Smooth muscle cell (in vitro differentiated cells): ENCODE data around the gene GKN2. TPM values are rescaled to one million over a fixed set of nuclear protein-coding genes. Genes with fewer than 3 reads are reported as not detected.

Source experiments
- DNase-seq: peaks from one replicate; lab custom pipeline; 2025; ENCODE audit not compliant: unreplicated experiment; lab: John Stamatoyannopoulos, UW
- H2AFZ ChIP-seq: fragments of 200-600 bp; sonication (generic); 2 replicates; pipeline ENCODE4 v1.6.0; 2016; ENCODE audit warnings: antibody characterized with exemption, low read depth, mild to moderate bottlenecking
- H3F3A ChIP-seq: fragments of 200-600 bp; sonication (generic); 2 replicates; pipeline ENCODE4 v1.6.0; 2017; ENCODE audit warnings: antibody characterized with exemption, low read depth
- H3K27ac ChIP-seq: fragments of 200-600 bp; sonication (generic); 2 replicates; pipeline ENCODE4 v1.5.1; 2016; ENCODE audit warnings: low read depth, mild to moderate bottlenecking
- H3K27me3 ChIP-seq: fragments of 200-600 bp; sonication (generic); 2 replicates; pipeline ENCODE4 v1.6.1; 2016; ENCODE audit warnings: low read depth, mild to moderate bottlenecking
- H3K36me3 ChIP-seq: fragments of 200-600 bp; sonication (generic); 2 replicates; pipeline ENCODE4 v1.5.1; 2016; ENCODE audit warnings: low read depth
- H3K4me1 ChIP-seq: fragments of 200-600 bp; sonication (generic); 2 replicates; pipeline ENCODE4 v1.5.1; 2016; ENCODE audit warnings: low read depth
- H3K4me2 ChIP-seq: fragments of 200-600 bp; sonication (generic); 2 replicates; pipeline ENCODE4 v1.6.0; 2016; ENCODE audit warnings: mild to moderate bottlenecking
- H3K4me3 ChIP-seq: fragments of 200-600 bp; sonication (generic); 2 replicates; pipeline ENCODE4 v1.5.1; 2016; ENCODE audit warnings: mild to moderate bottlenecking
- H3K79me2 ChIP-seq: fragments of 200-600 bp; sonication (generic); 2 replicates; pipeline ENCODE4 v1.6.0; 2016; ENCODE audit warnings: low read depth, mild to moderate bottlenecking
- H3K9ac ChIP-seq: fragments of 200-600 bp; sonication (generic); 2 replicates; pipeline ENCODE4 v1.6.0; 2016; ENCODE audit warnings: low read depth
- H3K9me3 ChIP-seq: fragments of 200-600 bp; sonication (generic); replicated peaks from 2 replicates; pipeline ENCODE4 v1.5.1; 2016; ENCODE audit warnings: low read depth
- H4K20me1 ChIP-seq: fragments of 200-600 bp; sonication (generic); 2 replicates; pipeline ENCODE4 v1.6.0; 2016; ENCODE audit warnings: low read depth
- WGBS: methylation state at CpG from one replicate; pipeline ENCODE4 v1.1.7; 2016; ENCODE audit warnings: low lambda C conversion rate; 5-methylcytosine and 5-hydroxymethylcytosine counted together
- polyA plus RNA-seq: library from polyadenylated mRNA; unstranded; fragments of >200 nt; fragmentation: Nextera tagmentation; extraction: Ambion mirVana; gene quantifications from 2 replicates; pipeline ENCODE4 v1.2.1, GENCODE V29; 2016
- total RNA-seq: library from RNA; depleted of rRNA; stranded (reverse); fragments of >200 nt; gene quantifications from 2 replicates; pipeline ENCODE4 v1.2.3, GENCODE V29; 2014
- TF ChIP-seq, protein P1 (sequence below): fragments of 200-600 bp; sonication (generic); IDR thresholded peaks from 2 replicates; pipeline ENCODE4 v1.5.1; 2017; ENCODE audit warnings: borderline replicate concordance, mild to moderate bottlenecking, antibody characterized with exemption; ENCODE audit not compliant: insufficient read depth, poor library complexity, severe bottlenecking

GKN2 gene
- total and polyA plus RNA-seq, 2 experiments from 2014 or later: not detected

DNA sequence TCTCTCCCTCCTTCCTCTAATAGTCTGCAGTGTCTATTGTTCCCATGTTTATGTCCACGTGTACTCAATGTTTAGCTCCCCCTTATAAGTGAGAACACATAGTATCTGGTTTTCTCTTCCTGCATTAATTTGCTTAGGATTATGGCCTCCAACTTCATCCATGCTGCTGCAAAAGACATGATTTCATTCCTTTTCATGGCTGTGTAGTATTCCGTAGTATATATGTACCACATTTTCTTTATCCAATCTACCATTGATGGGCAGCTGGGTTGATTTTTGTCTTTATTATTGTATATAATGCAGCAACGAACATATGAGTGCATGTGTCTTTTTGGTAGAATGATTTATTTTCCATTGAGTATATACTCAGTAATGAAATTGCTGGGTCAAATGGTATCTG is 13.8 kb downstream of the GKN2 start:
- H3K4me2 ChIP-seq: no peak overlapping the region
- no peaks in the 10 kb centered on the region for H3K9me3 ChIP-seq
- no peaks in the 10 kb centered on the region for H3K27me3 ChIP-seq
- no peak overlapping the region for H2AFZ ChIP-seq
- no peaks in the 10 kb centered on the region for H3F3A ChIP-seq
- H4K20me1 ChIP-seq: no peaks in the 10 kb centered on the region
- H3K79me2 ChIP-seq: no peaks in the 10 kb centered on the region
- no peak overlapping the region for H3K27ac ChIP-seq
- H3K9ac ChIP-seq: no peak overlapping the region
- peaks cover 4% of the 10 kb centered on the region for H3K4me1 ChIP-seq
- H3K4me3 ChIP-seq: no peak overlapping the region
- 91% methylated on average over 3 of the region's 3 CpGs for WGBS
- H3K36me3 ChIP-seq: no peaks in the 10 kb centered on the region
- DNase-seq: no peak
- TF ChIP-seq, protein P1, sequence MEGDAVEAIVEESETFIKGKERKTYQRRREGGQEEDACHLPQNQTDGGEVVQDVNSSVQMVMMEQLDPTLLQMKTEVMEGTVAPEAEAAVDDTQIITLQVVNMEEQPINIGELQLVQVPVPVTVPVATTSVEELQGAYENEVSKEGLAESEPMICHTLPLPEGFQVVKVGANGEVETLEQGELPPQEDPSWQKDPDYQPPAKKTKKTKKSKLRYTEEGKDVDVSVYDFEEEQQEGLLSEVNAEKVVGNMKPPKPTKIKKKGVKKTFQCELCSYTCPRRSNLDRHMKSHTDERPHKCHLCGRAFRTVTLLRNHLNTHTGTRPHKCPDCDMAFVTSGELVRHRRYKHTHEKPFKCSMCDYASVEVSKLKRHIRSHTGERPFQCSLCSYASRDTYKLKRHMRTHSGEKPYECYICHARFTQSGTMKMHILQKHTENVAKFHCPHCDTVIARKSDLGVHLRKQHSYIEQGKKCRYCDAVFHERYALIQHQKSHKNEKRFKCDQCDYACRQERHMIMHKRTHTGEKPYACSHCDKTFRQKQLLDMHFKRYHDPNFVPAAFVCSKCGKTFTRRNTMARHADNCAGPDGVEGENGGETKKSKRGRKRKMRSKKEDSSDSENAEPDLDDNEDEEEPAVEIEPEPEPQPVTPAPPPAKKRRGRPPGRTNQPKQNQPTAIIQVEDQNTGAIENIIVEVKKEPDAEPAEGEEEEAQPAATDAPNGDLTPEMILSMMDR: no peak

DNA sequence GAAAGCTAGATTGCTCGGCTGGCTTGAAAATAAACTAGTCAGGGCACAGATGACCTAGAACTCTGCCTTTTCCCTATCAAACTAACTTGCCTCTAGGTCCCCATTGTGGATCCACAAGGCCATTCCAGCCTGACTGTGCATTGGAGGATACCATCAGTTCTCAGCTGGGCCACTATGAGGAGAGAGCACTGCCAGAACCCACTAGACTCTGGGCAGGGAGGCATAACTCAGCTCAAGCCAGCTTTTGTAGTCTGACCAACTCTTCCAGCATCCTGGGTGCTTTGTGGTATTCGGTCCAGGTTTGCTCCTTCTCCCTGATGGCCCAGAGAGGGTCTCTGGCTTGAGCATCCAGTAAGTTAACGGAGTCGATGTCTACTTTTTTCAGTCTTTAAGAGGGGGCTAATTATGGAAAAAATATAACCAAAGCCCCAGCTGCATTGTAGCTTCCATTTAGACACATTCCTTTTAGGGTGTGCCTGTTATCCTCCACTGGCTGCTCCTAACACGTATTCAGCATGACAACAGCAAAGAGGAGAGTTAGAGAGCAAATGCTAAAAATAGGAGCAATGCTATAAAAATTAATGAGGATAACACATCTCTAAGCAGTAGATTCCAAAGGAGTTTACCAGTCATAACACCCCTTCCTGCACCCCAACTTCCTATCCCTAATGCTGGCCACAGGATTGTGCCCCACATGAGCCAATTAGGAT is 15.2 kb downstream of the GKN2 start:
- no peak for DNase-seq
- peak overlapping the region; percentile 4 for H3K4me2 ChIP-seq
- H3K79me2 ChIP-seq: no peaks in the 10 kb centered on the region
- peak overlapping the region; percentile 75 for H3K27ac ChIP-seq
- TF ChIP-seq, protein P1: no peak
- H4K20me1 ChIP-seq: no peaks in the 10 kb centered on the region
- 83% methylated on average over 5 of the region's 5 CpGs for WGBS
- H3K4me1 ChIP-seq: no peaks in the 10 kb centered on the region
- H3K4me3 ChIP-seq: no peak overlapping the region
- no peak overlapping the region for H3K9ac ChIP-seq
- H3K9me3 ChIP-seq: no peaks in the 10 kb centered on the region
- peak overlapping the region; percentile 2 for H2AFZ ChIP-seq
- H3K27me3 ChIP-seq: no peaks in the 10 kb centered on the region
- no peaks in the 10 kb centered on the region for H3F3A ChIP-seq
- no peaks in the 10 kb centered on the region for H3K36me3 ChIP-seq

DNA sequence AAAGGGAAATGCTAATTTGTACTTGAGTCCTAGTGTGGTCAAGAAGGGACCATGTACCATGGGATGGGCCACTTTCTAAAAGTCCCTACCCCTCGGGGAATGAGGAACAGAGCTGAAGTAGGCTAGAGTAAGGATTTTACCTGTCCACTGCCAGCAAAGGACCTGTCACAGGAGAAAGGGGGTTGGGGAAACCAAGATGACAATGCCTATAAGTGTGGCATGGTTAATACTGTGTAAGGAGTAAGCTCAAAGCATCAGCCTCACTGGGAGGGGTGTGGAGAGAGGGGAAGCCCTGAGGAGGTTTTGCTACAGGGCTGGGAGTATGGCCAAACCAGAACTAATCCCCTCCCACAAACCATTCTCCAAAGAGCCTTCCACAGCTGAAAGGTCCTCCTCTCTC is 15.8 kb downstream of the GKN2 start:
- Histone ChIP-seq H3K4me3 (no peak overlapping the region), H3F3A (no peaks in the 10 kb centered on the region), H2AFZ (peak overlapping the region; percentile 2), H3K9ac (no peak overlapping the region), H3K27ac (peak overlapping the region; percentile 75), H3K4me1 (peaks cover 3% of the 10 kb centered on the region), H4K20me1 (no peaks in the 10 kb centered on the region), H3K27me3 (no peaks in the 10 kb centered on the region), H3K4me2 (peak overlapping the region; percentile 56), H3K79me2 (no peaks in the 10 kb centered on the region), H3K36me3 (no peaks in the 10 kb centered on the region), H3K9me3 (no peaks in the 10 kb centered on the region)
- no peak for DNase-seq
- TF ChIP-seq, protein P1: no peak
- WGBS: 92% methylated on average over 1 of the region's 1 CpG

DNA sequence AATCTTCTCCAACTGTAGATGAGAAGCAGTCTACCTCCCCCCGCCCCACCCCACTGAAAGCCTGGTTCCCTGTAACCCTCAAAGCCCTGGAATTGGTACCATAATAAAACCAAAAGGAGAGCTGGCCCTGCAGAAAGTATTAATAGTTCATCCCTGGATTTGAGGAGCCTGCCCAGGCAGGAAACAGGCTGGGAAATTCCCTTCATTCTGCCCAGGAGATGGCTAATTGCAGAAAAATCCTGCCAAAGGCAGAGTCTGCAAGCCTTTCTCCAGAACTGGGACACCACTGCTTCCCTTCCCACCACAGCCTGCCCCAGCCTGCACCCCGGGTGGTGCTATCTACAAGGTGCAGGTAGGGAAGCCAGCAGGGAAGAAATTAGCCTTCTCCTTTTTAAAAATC is 16.3 kb downstream of the GKN2 start:
- no peaks in the 10 kb centered on the region for H3K79me2 ChIP-seq
- H3K4me2 ChIP-seq: peak overlapping the region; percentile 56
- H3K36me3 ChIP-seq: no peaks in the 10 kb centered on the region
- WGBS: 28% methylated on average over 2 of the region's 2 CpGs
- H3K9me3 ChIP-seq: no peaks in the 10 kb centered on the region
- no peaks in the 10 kb centered on the region for H3F3A ChIP-seq
- peaks cover 4% of the 10 kb centered on the region for H3K4me1 ChIP-seq
- no peaks in the 10 kb centered on the region for H3K27me3 ChIP-seq
- DNase-seq: no peak
- TF ChIP-seq, protein P1: no peak
- peak overlapping the region; percentile 75 for H3K27ac ChIP-seq
- H4K20me1 ChIP-seq: no peaks in the 10 kb centered on the region
- no peak overlapping the region for H3K4me3 ChIP-seq
- H2AFZ ChIP-seq: peak overlapping the region; percentile 9
- H3K9ac ChIP-seq: peak overlapping the region; percentile 8
